Cortex of kidney (tissue), 1 donor: ENCODE results near the gene C2CD4A.

Experiments used
- DNase-seq: peaks from one replicate; lab custom pipeline; 2025; lab: John Stamatoyannopoulos, UW

C2CD4A gene

GRCh38 chr15:62060113-62060895 lies 6.5 kb upstream of the C2CD4A start, which contains the start of gene VPS13C:
Gene VPS13C (minus strand): TSS chr15:62060447. CDS start chr15:62060374, 73 bp downstream.
- peak; percentile 64 for DNase-seq

GRCh38 chr15:62060896-62061280 lies 5.9 kb upstream of the C2CD4A start:
- DNase-seq = no peak

- no peak for DNase-seq
These were observed 2.7 kb upstream of the C2CD4A start for GRCh38 chr15:62063825-62064635.

GRCh38 chr15:62067448-62068044 lies 769 bp downstream of the C2CD4A start:
- no peak for DNase-seq

- no peak for DNase-seq
These were observed 1.5 kb downstream of the C2CD4A start for GRCh38 chr15:62068071-62068809.

- DNase-seq = no peak
These were observed 2.0 kb downstream of the C2CD4A start for GRCh38 chr15:62068810-62069167.

- DNase-seq = no peak
These were observed 2.8 kb downstream of the C2CD4A start for GRCh38 chr15:62069551-62069950.

- no peak for DNase-seq
These were observed 5.0 kb downstream of the C2CD4A start for GRCh38 chr15:62071711-62072308.

GRCh38 chr15:62075595-62076277 lies 9.0 kb downstream of the C2CD4A start:
- no peak for DNase-seq

GRCh38 chr15:62079594-62079993 lies 12.8 kb downstream of the C2CD4A start:
- no peak for DNase-seq

- DNase-seq = no peak
These were observed 16.7 kb downstream of the C2CD4A start for GRCh38 chr15:62083194-62084154.

GRCh38 chr15:62085740-62086139 lies 19.0 kb downstream of the C2CD4A start:
- no peak for DNase-seq

- no peak for DNase-seq
These were observed 21.0 kb downstream of the C2CD4A start for GRCh38 chr15:62087671-62088352.

- no peak for DNase-seq
These were observed 21.5 kb downstream of the C2CD4A start for GRCh38 chr15:62088353-62088693.

GRCh38 chr15:62089616-62090015 lies 22.8 kb downstream of the C2CD4A start:
- DNase-seq = no peak

- DNase-seq = no peak
These were observed 24.2 kb downstream of the C2CD4A start for GRCh38 chr15:62090988-62091387.

- DNase-seq = no peak
These were observed 27.0 kb downstream of the C2CD4A start for GRCh38 chr15:62093809-62094208.

GRCh38 chr15:62094388-62094787 lies 27.6 kb downstream of the C2CD4A start:
- no peak for DNase-seq

GRCh38 chr15:62099094-62099601 lies 32.4 kb downstream of the C2CD4A start:
- DNase-seq = no peak
